SKM-1 treated with dmso at 0.1 percent for 144 hours (cell line): Measurements from ENCODE around the gene ZDBF2.
"Not testable (repeated sequence)": the region's sequence is repeated elsewhere in the genome, so short reads cannot be mapped to it uniquely, and the experiment has no call there.

ENCODE experiments used
- DNase-seq: peaks from one replicate; lab custom pipeline; 2025; ENCODE audit not compliant: unreplicated experiment; lab: John Stamatoyannopoulos, UW

The ZDBF2 gene

GRCh38 chr2:206274434-206275311, at the start of gene ZDBF2:
Gene ZDBF2, plus strand, starts transcription at chr2:206274663. Its CDS starts 7,187 bp downstream, at chr2:206281850.
- peak; percentile 33 for DNase-seq

GRCh38 chr2:206225435-206226232, 48.8 kb upstream of the ZDBF2 start:
- no peak for DNase-seq

GRCh38 chr2:206228636-206229035, 45.8 kb upstream of the ZDBF2 start:
- not testable (repeated sequence) for DNase-seq

GRCh38 chr2:206229642-206230041, 44.8 kb upstream of the ZDBF2 start:
- DNase-seq: no peak

GRCh38 chr2:206230060-206230762, 44.3 kb upstream of the ZDBF2 start:
- no peak for DNase-seq

GRCh38 chr2:206231669-206232286, 42.7 kb upstream of the ZDBF2 start:
- no peak for DNase-seq

- no peak for DNase-seq
Measured at GRCh38 chr2:206232287-206233035, 42.0 kb upstream of the ZDBF2 start.

GRCh38 chr2:206239157-206239556, 35.3 kb upstream of the ZDBF2 start:
- DNase-seq: no peak

GRCh38 chr2:206240327-206240726, 34.1 kb upstream of the ZDBF2 start:
- no peak for DNase-seq

- DNase-seq: no peak
Measured at GRCh38 chr2:206241736-206242135, 32.7 kb upstream of the ZDBF2 start.

- no peak for DNase-seq
Measured at GRCh38 chr2:206245265-206245672, 29.2 kb upstream of the ZDBF2 start.

- no peak for DNase-seq
Measured at GRCh38 chr2:206250041-206250897, 24.2 kb upstream of the ZDBF2 start.

- DNase-seq: no peak
Measured at GRCh38 chr2:206253125-206253776, 21.2 kb upstream of the ZDBF2 start.

GRCh38 chr2:206253777-206254166, 20.7 kb upstream of the ZDBF2 start:
- DNase-seq: no peak

- no peak for DNase-seq
Measured at GRCh38 chr2:206255003-206255402, 19.5 kb upstream of the ZDBF2 start.

- no peak for DNase-seq
Measured at GRCh38 chr2:206256706-206257205, 17.7 kb upstream of the ZDBF2 start.

- DNase-seq: no peak
Measured at GRCh38 chr2:206257350-206257749, 17.1 kb upstream of the ZDBF2 start.

- DNase-seq: no peak
Measured at GRCh38 chr2:206257861-206258260, 16.6 kb upstream of the ZDBF2 start.

GRCh38 chr2:206258615-206259014, 15.8 kb upstream of the ZDBF2 start:
- DNase-seq: not testable (repeated sequence)
